Trophoblast cell (in vitro differentiated cells and primary cell): Measurements from ENCODE around the gene C16orf46.
A peak's percentile ranks its signal among the peaks of the same experiment; 100 is the strongest.

Source experiments
- DNase-seq, 2 donors: peaks; one replicate each; pipeline ENCODE4 v3.0.0-alpha.2; 2016
- H2AFZ ChIP-seq: 2 replicates; pipeline ENCODE4 v1.6.1; 2013; ENCODE audit warnings: low read length, moderate library complexity, mild to moderate bottlenecking; ENCODE audit not compliant: insufficient read depth, poor library complexity
- H2AK5ac ChIP-seq: 2 replicates; pipeline ENCODE4 v1.6.1; 2013; ENCODE audit warnings: mild to moderate bottlenecking, low read length
- H2BK120ac ChIP-seq: 2 replicates; pipeline ENCODE4 v1.6.1; 2013; ENCODE audit warnings: low read length, mild to moderate bottlenecking, moderate library complexity; ENCODE audit not compliant: insufficient read depth, poor library complexity
- H2BK12ac ChIP-seq: 2 replicates; pipeline ENCODE4 v1.6.1; 2013; ENCODE audit warnings: mild to moderate bottlenecking, low read length, moderate library complexity
- H2BK5ac ChIP-seq: 2 replicates; pipeline ENCODE4 v1.6.1; 2013; ENCODE audit warnings: low read length, low read depth, moderate library complexity, mild to moderate bottlenecking; ENCODE audit not compliant: poor library complexity
- H3K14ac ChIP-seq: 2 replicates; pipeline ENCODE4 v1.6.1; 2013; ENCODE audit warnings: mild to moderate bottlenecking, low read length
- H3K18ac ChIP-seq: 2 replicates; pipeline ENCODE4 v1.6.1; 2013; ENCODE audit warnings: mild to moderate bottlenecking, low read length
- H3K23ac ChIP-seq: 2 replicates; pipeline ENCODE4 v1.6.1; 2013; ENCODE audit warnings: low read length
- H3K27ac ChIP-seq: 2 replicates; pipeline ENCODE4 v1.5.1; 2013; ENCODE audit warnings: low read depth, mild to moderate bottlenecking, inconsistent platforms, low read length, moderate library complexity
- H3K27me3 ChIP-seq: 2 replicates; pipeline ENCODE4 v1.6.1; 2013; ENCODE audit warnings: inconsistent platforms, mild to moderate bottlenecking, low read length, moderate library complexity; ENCODE audit not compliant: insufficient read depth
- H3K36me3 ChIP-seq, 2 experiments: 1 replicate in 1 of 2; 2 replicates in 1 of 2; pipeline ENCODE4 v1.6.1; 2013; ENCODE audit warnings: low read length in 2 of 2, mild to moderate bottlenecking in 2 of 2, moderate library complexity in 1 of 2; ENCODE audit not compliant: insufficient read depth in 2 of 2, control insufficient read depth in 1 of 2
- H3K4ac ChIP-seq: 2 replicates; pipeline ENCODE4 v1.6.1; 2013; ENCODE audit warnings: low read depth, mild to moderate bottlenecking, low read length, moderate library complexity
- H3K4me1 ChIP-seq, 2 experiments: 1 replicate in 1 of 2; 2 replicates in 1 of 2; pipeline ENCODE4 v1.6.1; 2013; ENCODE audit warnings: low read length in 2 of 2, mild to moderate bottlenecking in 2 of 2, moderate library complexity in 1 of 2; ENCODE audit not compliant: insufficient read depth in 2 of 2, control insufficient read depth in 1 of 2
- H3K4me2 ChIP-seq: 2 replicates; pipeline ENCODE4 v1.6.1; 2013; ENCODE audit warnings: inconsistent platforms, mild to moderate bottlenecking, low read length, moderate library complexity
- H3K4me3 ChIP-seq: 2 replicates; pipeline ENCODE4 v1.5.1; 2013; ENCODE audit warnings: mild to moderate bottlenecking, low read depth, low read length, inconsistent platforms
- H3K79me1 ChIP-seq: one replicate; pipeline ENCODE4 v1.6.1; 2013; ENCODE audit warnings: low read length
- H3K79me2 ChIP-seq: 2 replicates; pipeline ENCODE4 v1.6.1; 2013; ENCODE audit warnings: low read length, mild to moderate bottlenecking; ENCODE audit not compliant: control insufficient read depth, insufficient read depth, poor library complexity
- H3K9ac ChIP-seq: 2 replicates; pipeline ENCODE4 v1.6.1; 2013; ENCODE audit warnings: mild to moderate bottlenecking, low read length
- H3K9me3 ChIP-seq: 2 replicates; pipeline ENCODE4 v1.6.1; 2013; ENCODE audit warnings: low read depth, mild to moderate bottlenecking, control low read depth, inconsistent platforms, low read length; ENCODE audit not compliant: insufficient read depth
- H4K12ac ChIP-seq: 2 replicates; pipeline ENCODE4 v1.6.1; 2013; ENCODE audit warnings: low read depth, mild to moderate bottlenecking, low read length, moderate library complexity
- H4K8ac ChIP-seq: 2 replicates; pipeline ENCODE4 v1.6.1; 2013; ENCODE audit warnings: low read depth, mild to moderate bottlenecking, low read length, moderate library complexity
- H4K91ac ChIP-seq: one replicate; pipeline ENCODE4 v1.6.1; 2013; ENCODE audit warnings: low read depth, mild to moderate bottlenecking, low read length, moderate library complexity
- WGBS: extraction: QIAGEN DNeasy Blood & Tissue Kit; methylation state at CpG from one replicate; pipeline ENCODE4 v1.1.7; 2013; ENCODE audit warnings: missing lambda C conversion rate; ENCODE audit not compliant: insufficient read length, insufficient coverage; ENCODE audit errors: extremely low coverage; 5-methylcytosine and 5-hydroxymethylcytosine counted together

C16orf46 gene

GRCh38 chr16:81094771-81095251 is 17.8 kb upstream of the C16orf46 start:
- H3K9me3 ChIP-seq: no peaks in the 10 kb centered on the region
- H3K36me3 ChIP-seq: peaks cover 0 to 4% of the 10 kb centered on the region in 2 experiments
- no peaks in the 10 kb centered on the region for H3K27me3 ChIP-seq
- no peak overlapping the region for H3K23ac ChIP-seq
- H2BK120ac ChIP-seq: no peak overlapping the region
- no peak overlapping the region for H3K9ac ChIP-seq
- no peak overlapping the region for H4K12ac ChIP-seq
- no peak overlapping the region for H3K14ac ChIP-seq
- no peak overlapping the region for H3K4me3 ChIP-seq
- peaks cover 5 to 8% of the 10 kb centered on the region in 2 experiments for H3K4me1 ChIP-seq
- H3K79me1 ChIP-seq: peaks cover 3% of the 10 kb centered on the region
- no peak overlapping the region for H2BK12ac ChIP-seq
- no CpG with 5 or more reads among the region's 21 CpGs for WGBS
- H4K91ac ChIP-seq: no peak overlapping the region
- peak; percentile 80 to 82 for DNase-seq
- no peak overlapping the region for H2AFZ ChIP-seq
- H3K27ac ChIP-seq: no peak overlapping the region
- H2BK5ac ChIP-seq: no peak overlapping the region
- peaks cover 6% of the 10 kb centered on the region for H3K79me2 ChIP-seq
- H3K4me2 ChIP-seq: peak overlapping the region; percentile 40
- no peak overlapping the region for H3K18ac ChIP-seq
- H3K4ac ChIP-seq: peak overlapping the region; percentile 71
- H2AK5ac ChIP-seq: no peak overlapping the region
- no peak overlapping the region for H4K8ac ChIP-seq

DNA sequence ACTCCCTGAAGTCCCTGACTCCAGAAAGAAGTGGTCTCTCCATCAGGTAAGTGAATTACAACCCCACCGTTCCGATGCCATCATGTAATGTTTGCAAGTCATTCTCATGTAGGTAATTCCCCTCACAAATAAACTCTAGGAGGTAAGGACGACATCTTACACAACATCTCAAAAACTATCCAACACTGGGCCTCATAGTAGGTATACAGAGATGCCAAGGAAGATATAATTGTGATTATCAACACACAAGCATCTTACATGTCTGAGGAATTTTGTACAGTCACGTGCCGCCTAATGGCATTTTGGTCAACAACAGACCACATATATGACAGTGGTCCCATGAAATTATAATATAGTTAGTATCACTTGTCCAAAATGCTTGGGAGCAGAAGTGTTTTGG is 11.8 kb upstream of the C16orf46 start:
- Histone ChIP-seq H3K27ac (no peak overlapping the region), H3K23ac (no peak overlapping the region), H3K4ac (no peak overlapping the region), H3K4me3 (no peak overlapping the region), H3K79me1 (no peaks in the 10 kb centered on the region), H3K27me3 (no peaks in the 10 kb centered on the region), H3K14ac (no peak overlapping the region), H3K18ac (no peak overlapping the region), H4K12ac (no peak overlapping the region), H2AFZ (no peak overlapping the region), H3K9me3 (no peaks in the 10 kb centered on the region), H3K79me2 (peaks cover 2% of the 10 kb centered on the region), H3K36me3 (peaks cover 5 to 12% of the 10 kb centered on the region in 2 experiments), H2BK5ac (no peak overlapping the region), H3K4me2 (no peak overlapping the region), H2BK120ac (no peak overlapping the region), H3K9ac (no peak overlapping the region), H4K91ac (no peak overlapping the region), H2AK5ac (no peak overlapping the region), H3K4me1 (peaks cover 0 to 2% of the 10 kb centered on the region in 2 experiments), H4K8ac (no peak overlapping the region), H2BK12ac (no peak overlapping the region)
- WGBS: no CpG with 5 or more reads among the region's 5 CpGs
- DNase-seq: peak; percentile 56 to 84

DNA sequence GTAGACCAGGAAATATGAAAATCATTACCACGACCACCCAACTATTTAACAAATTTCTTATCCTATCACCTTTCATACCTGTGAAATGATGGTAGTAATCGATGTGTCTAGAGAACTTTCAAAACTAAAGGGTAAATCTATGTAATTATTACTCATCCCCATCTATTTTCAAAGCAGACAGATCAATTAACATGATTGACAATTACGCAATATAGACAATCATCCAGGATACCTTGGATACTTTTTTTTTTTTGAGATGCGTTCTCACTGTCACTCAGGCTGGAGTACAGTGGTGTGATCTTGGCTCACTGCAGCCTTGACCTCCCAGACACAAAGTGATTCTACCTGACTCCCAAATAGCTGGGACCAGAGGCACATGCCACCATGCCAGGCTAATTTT is 4.0 kb upstream of the C16orf46 start:
- Histone ChIP-seq H3K9me3 (no peaks in the 10 kb centered on the region), H4K8ac (no peak overlapping the region), H3K27me3 (no peaks in the 10 kb centered on the region), H3K4me1 (peaks cover 4 to 7% of the 10 kb centered on the region in 2 experiments), H3K14ac (no peak overlapping the region), H2AFZ (no peak overlapping the region), H3K36me3 (peaks cover 3 to 5% of the 10 kb centered on the region in 2 experiments), H3K9ac (no peak overlapping the region), H3K4me2 (no peak overlapping the region), H4K91ac (no peak overlapping the region), H3K79me2 (peaks cover 3% of the 10 kb centered on the region), H3K18ac (no peak overlapping the region), H3K4ac (no peak overlapping the region), H3K27ac (no peak overlapping the region), H2AK5ac (no peak overlapping the region), H2BK120ac (no peak overlapping the region), H2BK12ac (no peak overlapping the region), H3K23ac (no peak overlapping the region), H3K79me1 (peaks cover 8% of the 10 kb centered on the region), H2BK5ac (no peak overlapping the region), H3K4me3 (no peak overlapping the region), H4K12ac (no peak overlapping the region)
- whole genome bisulfite sequencing: no CpG with 5 or more reads among the region's 4 CpGs
- no peak for DNase-seq

- H3K27ac ChIP-seq: no peak overlapping the region
- H3K9me3 ChIP-seq: no peaks in the 10 kb centered on the region
- no peak overlapping the region for H3K18ac ChIP-seq
- no peak overlapping the region for H3K14ac ChIP-seq
- no peak overlapping the region for H4K91ac ChIP-seq
- H2BK5ac ChIP-seq: no peak overlapping the region
- no peak overlapping the region for H2AFZ ChIP-seq
- no peak overlapping the region for H3K4ac ChIP-seq
- H3K4me3 ChIP-seq: no peak overlapping the region
- peaks cover 3 to 5% of the 10 kb centered on the region in 2 experiments for H3K36me3 ChIP-seq
- no peak for DNase-seq
- H3K9ac ChIP-seq: no peak overlapping the region
- H2BK12ac ChIP-seq: no peak overlapping the region
- H4K12ac ChIP-seq: no peak overlapping the region
- H2BK120ac ChIP-seq: no peak overlapping the region
- peaks cover 4 to 7% of the 10 kb centered on the region in 2 experiments for H3K4me1 ChIP-seq
- no peaks in the 10 kb centered on the region for H3K27me3 ChIP-seq
- no peak overlapping the region for H3K23ac ChIP-seq
- WGBS: no CpG with 5 or more reads among the region's 1 CpG
- peaks cover 8% of the 10 kb centered on the region for H3K79me1 ChIP-seq
- H3K4me2 ChIP-seq: no peak overlapping the region
- no peak overlapping the region for H2AK5ac ChIP-seq
- peaks cover 3% of the 10 kb centered on the region for H3K79me2 ChIP-seq
- H4K8ac ChIP-seq: no peak overlapping the region
Observed at GRCh38 chr16:81080233-81080632, 3.2 kb upstream of the C16orf46 start.
